H1 (cell line): Measurements from ENCODE around the gene RSAD1. TPM values are rescaled to one million over a fixed set of nuclear protein-coding genes. Genes with fewer than 3 reads are reported as not detected.

Experiments used
- ASH2L ChIP-seq: fragments of 200-600, 300-600 bp; sonication (generic); IDR thresholded peaks from one replicate; pipeline ENCODE4 v1.7.1; 2017; ENCODE audit warnings: low read length
- CHD7 ChIP-seq: fragments of 300-600 bp; sonication (generic); IDR thresholded peaks from 2 replicates; pipeline ENCODE4 v1.7.1; 2012; ENCODE audit warnings: low read length, moderate library complexity, mild to moderate bottlenecking, inconsistent platforms; ENCODE audit not compliant: insufficient replicate concordance
- EP300 ChIP-seq, 2 experiments: IDR thresholded peaks; 1 replicate in 1 of 2; 2 replicates in 1 of 2; pipeline ENCODE4 v1.6.1; 2011 to 2012; ENCODE audit warnings: low read depth in 2 of 2, low read length in 2 of 2, mild to moderate bottlenecking in 2 of 2, borderline replicate concordance in 1 of 2, inconsistent platforms in 1 of 2, moderate library complexity in 1 of 2
- EZH2 ChIP-seq: fragments of 200-600 bp; sonication (generic); IDR thresholded peaks from 2 replicates; pipeline ENCODE4 v1.7.1; 2012; ENCODE audit warnings: low read depth, mild to moderate bottlenecking, moderate library complexity, low read length, inconsistent platforms; ENCODE audit not compliant: severe bottlenecking
- FOSL1 ChIP-seq: IDR thresholded peaks from 2 replicates; pipeline ENCODE4 v1.6.1; 2011; ENCODE audit warnings: mild to moderate bottlenecking, low read depth, low read length, moderate library complexity; ENCODE audit not compliant: insufficient read depth
- MAX ChIP-seq: IDR thresholded peaks from 2 replicates; pipeline ENCODE4 v1.6.1; 2012; ENCODE audit warnings: inconsistent platforms
- polyA plus RNA-seq, 7 experiments: library from polyadenylated mRNA; depleted of rRNA in 3 of 7; stranded (reverse) in 5 of 7; unstranded in 2 of 7; fragments of >200 nt in 5 of 7; fragments of 200-250 nt in 2 of 7; gene quantifications; 1 replicate in 5 of 7; 2 replicates in 1 of 7; 4 replicates in 1 of 7; pipeline versions ENCODE4 v1.2.1 to v1.2.3, GENCODE V29; 2011 to 2013; ENCODE audit warnings: missing spikeins in 2 of 7, mixed read lengths in 2 of 7
- total RNA-seq: library from RNA; stranded (reverse); fragmentation: NEBNext Ultra II Directional; extraction: Animal tissue kit (Norgen Biotek cat#: 25700); gene quantifications from 2 replicates; pipeline ENCODE4 v1.2.1, GENCODE V29; 2021

RSAD1 gene
- total and polyA plus RNA-seq, 2 of the 8 experiments (the other 6 are each of a cell fraction or from before 2014, with no cell fraction given) = 17.9 to 33.5 TPM

GRCh38 chr17:50527155-50527762 is 48.6 kb downstream of the RSAD1 start (continued):
- TF ChIP-seq CHD7 (no peak), FOSL1 (no peak), MAX (no peak), EP300 (IDR thresholded peaks at IDR 0.05; ENCODE audit: borderline replicate concordance in 1 of 2, low read depth in 2 of 2, low read length in 2 of 2) (no peak), ASH2L (no peak), EZH2 (no peak)
